ENCODE measurements around the gene ITGB3.

Gene ITGB3

GRCh38 chr17:47300718-47301117, 47.1 kb downstream of the ITGB3 start:
- FAIRE-seq (no peak), DNase-seq (ENCODE audit: insufficient read length, low spot score) (no peak)
- TF ChIP-seq POLR2A (IDR thresholded peaks at IDR 0.05; ENCODE audit: low read depth, low read length) = no peak

GRCh38 chr17:47301161-47301560, 47.5 kb downstream of the ITGB3 start:
- DNase-seq (ENCODE audit: insufficient read length, low spot score) (no peak), FAIRE-seq (no peak)
- TF ChIP-seq POLR2A (IDR thresholded peaks at IDR 0.05; ENCODE audit: low read depth, low read length) = no peak

DNA sequence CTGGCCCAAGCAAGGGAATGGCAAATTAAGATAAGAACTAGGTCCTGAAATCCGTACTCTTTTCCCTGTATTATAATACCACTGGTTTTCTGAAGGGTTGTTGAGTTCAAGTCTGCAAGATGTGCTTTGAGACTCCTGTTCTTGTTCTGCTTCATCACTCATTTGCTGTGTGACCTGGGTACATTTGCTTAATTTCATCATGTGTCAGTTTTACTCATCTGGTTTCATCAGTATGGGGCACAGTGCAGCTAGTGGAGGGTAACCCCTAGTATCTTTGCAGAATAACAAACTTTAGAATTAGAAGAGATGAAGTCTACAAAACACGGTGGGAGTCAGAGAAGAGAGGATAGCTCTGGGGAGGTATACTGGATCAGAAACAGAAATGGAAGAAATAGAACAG, 48.2 kb downstream of the ITGB3 start:
- TF ChIP-seq POLR2A (IDR thresholded peaks at IDR 0.05; ENCODE audit: low read depth, low read length) = no peak
- FAIRE-seq = no peak
- DNase-seq (ENCODE audit: insufficient read length, low spot score) = no peak

DNA sequence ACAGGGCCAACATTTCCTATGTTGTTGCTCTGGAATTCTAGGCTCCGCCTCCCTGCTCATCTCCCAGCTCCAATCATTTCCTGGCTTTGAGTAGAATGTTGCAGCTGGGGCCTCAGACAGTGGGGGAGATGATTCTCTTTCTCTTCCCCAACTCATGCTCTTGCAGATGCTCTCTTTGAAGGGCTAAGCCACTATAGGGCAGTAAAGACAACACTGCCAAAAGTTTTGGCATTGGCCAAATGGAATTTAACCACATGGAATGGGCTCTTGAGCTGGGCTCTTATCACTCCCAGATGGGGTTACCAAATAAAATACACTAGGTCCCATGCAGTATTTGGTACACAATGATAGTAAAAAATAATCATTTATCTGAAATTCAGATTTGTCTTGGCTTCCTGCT, 50.6 kb downstream of the ITGB3 start:
- no peak for TF ChIP-seq POLR2A (IDR thresholded peaks at IDR 0.05; ENCODE audit: low read depth, low read length)
- no peak for DNase-seq (ENCODE audit: insufficient read length, low spot score)
- no peak for FAIRE-seq

DNA sequence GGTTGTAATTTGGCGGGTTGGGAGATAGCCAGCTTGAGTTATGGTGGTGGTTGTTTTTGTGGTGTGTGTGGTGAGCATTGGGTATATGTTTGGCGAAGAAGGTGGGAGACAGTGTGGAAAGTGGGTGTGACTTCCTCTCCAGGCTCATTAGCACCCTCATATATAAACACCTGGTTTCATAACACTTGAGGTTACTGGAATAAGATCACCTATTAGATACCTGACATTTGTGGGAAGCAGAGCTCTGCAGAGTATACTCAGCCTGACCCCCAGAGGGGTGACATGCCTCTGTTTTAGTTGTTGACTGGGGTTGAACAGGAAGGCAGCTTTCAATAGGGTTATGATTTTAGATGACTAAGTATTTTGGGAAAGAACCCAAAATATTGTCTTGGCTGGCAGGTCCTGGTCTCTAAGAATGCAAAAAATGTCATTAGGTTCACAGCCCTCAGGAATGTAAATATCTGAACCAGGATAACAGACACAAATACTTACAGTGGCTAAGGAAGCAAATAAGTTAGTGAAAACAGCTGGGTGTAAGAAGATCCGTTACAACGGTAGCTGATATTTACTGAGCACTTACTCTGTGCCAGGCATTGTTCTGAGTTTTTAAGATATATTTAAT, 51.8 kb downstream of the ITGB3 start:
- peak; percentile 85 for DNase-seq (ENCODE audit: insufficient read length, low spot score)
- peak; percentile 87 for FAIRE-seq
- TF ChIP-seq POLR2A (IDR thresholded peaks at IDR 0.05; ENCODE audit: low read depth, low read length) = no peak

GRCh38 chr17:47310186-47310733, 56.6 kb downstream of the ITGB3 start:
- DNase-seq (ENCODE audit: insufficient read length, low spot score) = no peak
- no peak for FAIRE-seq
- no peak for TF ChIP-seq POLR2A (IDR thresholded peaks at IDR 0.05; ENCODE audit: low read depth, low read length)

DNA sequence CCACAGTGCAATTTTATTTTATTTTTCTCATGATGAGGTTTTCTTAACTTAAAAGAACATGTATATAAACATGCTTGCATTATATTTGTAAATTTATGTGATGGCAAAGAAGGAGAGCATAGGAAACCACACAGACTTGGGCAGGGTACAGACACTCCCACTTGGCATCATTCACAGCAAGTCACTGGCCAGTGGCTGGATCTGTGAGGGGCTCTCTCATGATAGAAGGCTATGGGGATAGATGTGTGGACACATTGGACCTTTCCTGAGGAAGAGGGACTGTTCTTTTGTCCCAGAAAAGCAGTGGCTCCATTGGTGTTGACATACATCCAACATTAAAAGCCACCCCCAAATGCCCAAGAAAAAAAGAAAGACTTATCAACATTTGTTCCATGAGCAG, 57.8 kb downstream of the ITGB3 start:
- no peak for DNase-seq (ENCODE audit: insufficient read length, low spot score)
- no peak for FAIRE-seq
- no peak for TF ChIP-seq POLR2A (IDR thresholded peaks at IDR 0.05; ENCODE audit: low read depth, low read length)

GRCh38 chr17:47315451-47316266, 62.0 kb downstream of the ITGB3 start:
- DNase-seq (ENCODE audit: insufficient read length, low spot score) = peak; percentile 63
- peak; percentile 95 for FAIRE-seq
- TF ChIP-seq POLR2A (IDR thresholded peaks at IDR 0.05; ENCODE audit: low read depth, low read length) = no peak

DNA sequence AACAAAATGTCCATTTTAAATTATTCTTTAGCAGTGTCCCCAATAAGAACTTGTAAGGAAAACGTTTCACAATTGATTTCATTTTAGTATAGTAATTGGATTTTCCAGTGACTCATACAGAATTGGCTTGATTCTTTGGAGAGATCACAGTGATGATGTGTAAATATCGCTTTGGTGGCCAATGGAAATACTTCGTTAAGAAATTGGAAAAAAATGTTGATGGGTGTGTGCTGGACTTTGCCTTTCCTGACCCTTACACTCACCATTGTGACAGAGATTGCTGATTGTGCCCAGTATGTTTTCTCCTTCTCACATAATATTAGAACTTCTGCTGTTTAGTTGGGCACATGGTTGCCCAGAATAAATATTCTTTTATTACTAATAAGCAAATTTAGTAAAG, 62.7 kb downstream of the ITGB3 start:
- no peak for TF ChIP-seq POLR2A (IDR thresholded peaks at IDR 0.05; ENCODE audit: low read depth, low read length)
- DNase-seq (ENCODE audit: insufficient read length, low spot score) = no peak
- no peak for FAIRE-seq

DNA sequence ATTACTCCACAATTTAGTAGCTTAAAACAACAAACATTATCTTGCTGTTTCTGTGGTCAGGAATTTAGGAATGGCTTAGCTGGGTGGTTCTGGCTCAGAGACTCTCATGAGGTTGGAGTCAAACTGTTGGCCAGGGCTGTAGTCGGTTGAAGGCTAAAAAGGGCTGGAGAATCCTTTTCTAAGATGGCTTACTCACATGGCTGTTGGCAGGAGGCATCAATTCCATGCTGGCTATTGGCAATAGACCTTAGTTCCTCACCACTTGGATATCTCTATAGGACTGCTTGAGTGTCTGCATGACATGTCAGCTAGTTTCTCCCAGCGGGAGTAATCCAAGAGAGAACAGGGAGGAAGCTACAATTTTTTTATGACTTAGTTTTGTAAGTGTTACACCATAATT, 63.5 kb downstream of the ITGB3 start:
- FAIRE-seq (no peak), DNase-seq (ENCODE audit: insufficient read length, low spot score) (no peak)
- TF ChIP-seq POLR2A (IDR thresholded peaks at IDR 0.05; ENCODE audit: low read depth, low read length) = no peak

DNA sequence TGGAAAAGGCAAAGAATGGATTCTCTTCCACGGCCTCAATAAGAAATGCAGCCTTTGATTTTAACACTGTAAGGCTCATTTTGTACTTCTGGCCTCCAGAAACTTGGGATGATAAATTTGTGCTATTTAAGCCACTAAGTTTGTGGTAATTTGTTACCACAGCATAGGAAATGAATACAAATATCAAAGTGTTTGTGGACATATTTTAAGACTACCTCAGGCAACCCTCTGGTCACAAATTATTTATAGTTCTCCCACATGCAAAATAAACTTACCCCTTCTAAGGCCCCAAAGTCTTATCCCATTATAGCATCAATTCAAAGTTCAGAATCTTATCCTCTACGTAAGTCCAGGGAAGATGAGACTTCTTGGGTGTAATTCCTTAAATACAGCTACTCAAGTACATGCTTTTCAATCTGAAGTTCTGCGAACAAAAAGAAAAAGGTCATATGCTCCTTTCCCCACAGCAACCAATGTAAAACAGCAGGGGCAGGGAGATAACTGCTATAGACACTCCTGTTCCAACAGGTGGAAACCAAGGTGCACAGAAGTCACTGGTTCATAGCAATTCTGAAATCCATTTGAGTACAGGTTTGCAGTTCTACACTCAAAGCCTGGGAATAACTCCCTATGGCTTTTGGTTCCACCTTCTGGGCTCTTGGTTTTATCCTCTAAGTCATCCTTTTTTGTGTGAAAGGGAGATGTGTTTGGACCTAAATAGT, 64.7 kb downstream of the ITGB3 start:
- FAIRE-seq (no peak), DNase-seq (ENCODE audit: insufficient read length, low spot score) (no peak)
- TF ChIP-seq POLR2A (IDR thresholded peaks at IDR 0.05; ENCODE audit: low read depth, low read length) = no peak

- no peak for DNase-seq (ENCODE audit: insufficient read length, low spot score)
- TF ChIP-seq POLR2A (IDR thresholded peaks at IDR 0.05; ENCODE audit: low read depth, low read length) = no peak
- FAIRE-seq = no peak
Observed at GRCh38 chr17:47320879-47321502, 67.4 kb downstream of the ITGB3 start.

- no peak for FAIRE-seq
- DNase-seq (ENCODE audit: insufficient read length, low spot score) = peak; percentile 48
- peak; percentile 58 for TF ChIP-seq POLR2A (IDR thresholded peaks at IDR 0.05; ENCODE audit: low read depth, low read length)
Observed at GRCh38 chr17:47323382-47324223, 70.0 kb downstream of the ITGB3 start, which contains the start of gene EFCAB13. EFCAB13 (plus strand) TSS chr17:47323955; CDS start chr17:47328354, 4,399 bp downstream.
